ENCODE results near the gene NPR2.

Gene NPR2

GRCh38 chr9:35801328-35802128, 10.1 kb downstream of the NPR2 start:
- no peak for DNase-seq

GRCh38 chr9:35806101-35806500, 14.7 kb downstream of the NPR2 start:
- DNase-seq, result no peak

- DNase-seq, result no peak
These were observed 17.0 kb downstream of the NPR2 start for GRCh38 chr9:35808433-35808832.

GRCh38 chr9:35810122-35810521, 18.7 kb downstream of the NPR2 start:
- no peak for DNase-seq

GRCh38 chr9:35811381-35812024, 20.1 kb downstream of the NPR2 start:
- no peak for DNase-seq

- peak; percentile 86 for DNase-seq
These were observed 20.7 kb downstream of the NPR2 start, which contains the start of gene SPAG8 for GRCh38 chr9:35812025-35812602. Gene SPAG8 (minus strand): TSS chr9:35812262. CDS start chr9:35812147, 115 bp downstream.

- no peak for DNase-seq
These were observed 22.2 kb downstream of the NPR2 start for GRCh38 chr9:35813434-35814105.

GRCh38 chr9:35814106-35814840, 22.9 kb downstream of the NPR2 start:
- peak; percentile 29 for DNase-seq

GRCh38 chr9:35814841-35815543, 23.6 kb downstream of the NPR2 start, which contains the start of gene HINT2:
Gene HINT2 (minus strand): TSS chr9:35815042. CDS start chr9:35814979, 63 bp downstream.
- DNase-seq, result peak; percentile 98

GRCh38 chr9:35816708-35817107, 25.3 kb downstream of the NPR2 start:
- no peak for DNase-seq

GRCh38 chr9:35818341-35818740, 26.9 kb downstream of the NPR2 start:
- DNase-seq, result no peak

- DNase-seq, result no peak
These were observed 28.7 kb downstream of the NPR2 start for GRCh38 chr9:35820076-35820475.

- DNase-seq, result no peak
These were observed 31.5 kb downstream of the NPR2 start for GRCh38 chr9:35822926-35823325.

- peak; percentile 39 for DNase-seq
These were observed 34.8 kb downstream of the NPR2 start for GRCh38 chr9:35826071-35826701.

- DNase-seq, result no peak
These were observed 36.1 kb downstream of the NPR2 start for GRCh38 chr9:35827486-35827885.

- no peak for DNase-seq
These were observed 37.3 kb downstream of the NPR2 start, which contains the start of gene FAM221B for GRCh38 chr9:35828716-35829083. Gene FAM221B (minus strand): TSS chr9:35828732. CDS start chr9:35826161, 2,571 bp downstream.

- peak; percentile 62 for DNase-seq
These were observed 37.8 kb downstream of the NPR2 start, which contains the start of gene TMEM8B for GRCh38 chr9:35829084-35829763. Gene TMEM8B (plus strand): TSS chr9:35829228. CDS start chr9:35829448, 220 bp downstream.

GRCh38 chr9:35829764-35830096, 38.3 kb downstream of the NPR2 start:
- no peak for DNase-seq

GRCh38 chr9:35831040-35831439, 39.6 kb downstream of the NPR2 start:
- no peak for DNase-seq

GRCh38 chr9:35832814-35833213, 41.4 kb downstream of the NPR2 start:
- DNase-seq, result no peak

All from NCI-H510A treated with DMSO at 0.1 percent for 48 hours (cell line).